Measurements from ENCODE around the gene GPR137B. TPM values are rescaled to one million over a fixed set of nuclear protein-coding genes. Genes with fewer than 3 reads are reported as not detected.

The GPR137B gene
- total and polyA plus RNA-seq, 2 of the 8 experiments (the other 6 are each of a cell fraction or from before 2014, with no cell fraction given), result 6.9 to 7.7 TPM

GRCh38 chr1:236247286-236247685, 104.9 kb downstream of the GPR137B start:
- H2BK12ac ChIP-seq (ENCODE audit: low read depth, low read length), result no peak overlapping the region
- no peaks in the 10 kb centered on the region for H3K79me2 ChIP-seq (ENCODE audit: control insufficient read depth in 1 of 2, insufficient read depth in 2 of 2, low read length in 2 of 2)
- H3K23ac ChIP-seq (ENCODE audit: insufficient read length), result no peak overlapping the region
- H3K4me2 ChIP-seq (ENCODE audit: insufficient read depth in 1 of 2, low read depth in 2 of 2, low read length in 2 of 2), result no peak overlapping the region
- H2BK5ac ChIP-seq (ENCODE audit: low read depth, low read length), result no peak overlapping the region
- no peak overlapping the region for H3K14ac ChIP-seq (ENCODE audit: insufficient read length)
- H4K91ac ChIP-seq (replicated peaks; ENCODE audit: insufficient read length, low read length), result no peak overlapping the region
- H3K9me3 ChIP-seq (ENCODE audit: insufficient read depth in 2 of 2, low read depth in 1 of 2, low read length in 1 of 2), result no peaks in the 10 kb centered on the region
- no peak overlapping the region for H4K8ac ChIP-seq (ENCODE audit: extremely low read depth, insufficient read depth, low read length)
- H2AK5ac ChIP-seq (ENCODE audit: low read depth, low read length), result no peak overlapping the region
- H2BK15ac ChIP-seq (ENCODE audit: low read length), result no peak overlapping the region
- H3K9ac ChIP-seq (replicated peaks in 1 of 4; ENCODE audit: extremely low read depth in 1 of 4, low read depth in 3 of 4, low read length in 3 of 4), result no peak overlapping the region
- no peaks in the 10 kb centered on the region for H3K23me2 ChIP-seq (ENCODE audit: low read depth, low read length)
- H3K4me3 ChIP-seq (ENCODE audit: extremely low read depth in 1 of 4, insufficient read depth in 2 of 4, low read depth in 3 of 4, low read length in 4 of 4), result no peak overlapping the region
- CTCF ChIA-PET (ENCODE audit: partially characterized antibody), result interaction anchor here (0.6 kb wide), 1 partner anchor 75 kb away, joined by 3 read pairs; no protein-coding TSS in a partner anchor
- no peak overlapping the region for H2AFZ ChIP-seq (ENCODE audit: low read length)
- no peaks in the 10 kb centered on the region for H4K20me1 ChIP-seq (replicated peaks in 1 of 2; ENCODE audit: control insufficient read depth in 1 of 2, insufficient read depth in 2 of 2, low read length in 2 of 2)
- H3K4ac ChIP-seq (replicated peaks; ENCODE audit: insufficient read length, low read depth, low read length), result no peak overlapping the region
- no peak overlapping the region for H2BK120ac ChIP-seq (replicated peaks; ENCODE audit: low read depth, low read length)
- no peak overlapping the region for H3K18ac ChIP-seq (ENCODE audit: extremely low read depth, low read length)
- no peak for TF ChIP-seq ZNF274 (IDR thresholded peaks at IDR 0.05; ENCODE audit: borderline replicate concordance, extremely low read depth, low read length)
- TF ChIP-seq KDM5A (IDR thresholded peaks at IDR 0.05; ENCODE audit: low read length), result no peak
- no peak for TF ChIP-seq SAP30 (IDR thresholded peaks at IDR 0.05; ENCODE audit: insufficient read depth, insufficient replicate concordance, low read length)
- no peak for TF ChIP-seq USF2 (IDR thresholded peaks at IDR 0.05; ENCODE audit: low read length)
- TF ChIP-seq TEAD4 (IDR thresholded peaks at IDR 0.05; ENCODE audit: low read depth, low read length), result no peak
- TF ChIP-seq POU5F1 (IDR thresholded peaks at IDR 0.05; ENCODE audit: low read depth, low read length), result no peak
- TF ChIP-seq RBBP5 (IDR thresholded peaks at IDR 0.05; ENCODE audit: borderline replicate concordance, low read depth, low read length), result no peak
- no peak for TF ChIP-seq TAF7 (optimal IDR thresholded peaks at IDR 0.05; ENCODE audit: borderline replicate concordance, low read depth, low read length)
- no peak for TF ChIP-seq SP4 (IDR thresholded peaks at IDR 0.05; ENCODE audit: low read length)
- TF ChIP-seq SP2 (IDR thresholded peaks at IDR 0.05; ENCODE audit: low read length), result no peak
- no peak for TF ChIP-seq HDAC2 (IDR thresholded peaks at IDR 0.05; ENCODE audit: borderline replicate concordance in 1 of 2, low read depth in 2 of 2, low read length in 2 of 2)
- TF ChIP-seq SRF (IDR thresholded peaks at IDR 0.05; ENCODE audit: low read depth, low read length), result no peak
- FAIRE-seq, result no peak
- H2BK20ac ChIP-seq (ENCODE audit: low read length), result no peak overlapping the region
- H3K27ac ChIP-seq (ENCODE audit: low read depth, low read length), result no peak overlapping the region
- H3K4me1 ChIP-seq (replicated peaks in 1 of 4; ENCODE audit: control insufficient read depth in 3 of 4, insufficient read depth in 4 of 4, low read length in 3 of 4), result no peaks in the 10 kb centered on the region
- H4K5ac ChIP-seq (ENCODE audit: insufficient read length, low read depth, low read length), result no peak overlapping the region
- POLR2A ChIA-PET (ENCODE audit: partially characterized antibody), result no interaction called here
- no peak overlapping the region for H3K56ac ChIP-seq (replicated peaks; ENCODE audit: insufficient read length, low read depth, low read length)
- no peaks in the 10 kb centered on the region for H3K79me1 ChIP-seq (ENCODE audit: low read depth, low read length)
- no peak for DNase-seq (ENCODE audit: low read depth in 1 of 2, low spot score in 2 of 2)
- no peaks in the 10 kb centered on the region for H3K27me3 ChIP-seq (replicated peaks in 1 of 4; ENCODE audit: control insufficient read depth in 3 of 4, extremely low read depth in 1 of 4, insufficient read depth in 3 of 4, low read length in 3 of 4)
- WGBS, 2 experiments (ENCODE audit: extremely low coverage in 1 of 2, insufficient coverage in 1 of 2, insufficient read length in 1 of 2, insufficient replicate concordance in 2 of 2, low coverage in 1 of 2, low lambda C conversion rate in 2 of 2, missing lambda C conversion rate in 1 of 2), result 88% methylated on average over 3 of the region's 3 CpGs; no CpG with 5 or more reads in 1 of the 2 experiments
- H3K36me3 ChIP-seq (ENCODE audit: control insufficient read depth in 2 of 4, insufficient read depth in 4 of 4, low read length in 3 of 4), result no peaks in the 10 kb centered on the region
